Esophagus squamous epithelium (tissue), 5 donors: ENCODE results near the gene BATF. TPM values are rescaled to one million over a fixed set of nuclear protein-coding genes. Genes with fewer than 3 reads are reported as not detected.

Experiments
- DNase-seq: peaks from one replicate; lab custom pipeline; 2025; lab: John Stamatoyannopoulos, UW
- H3K27ac ChIP-seq, 4 donors: fragments of 200-600 bp; sonication (generic); one replicate each; pipeline ENCODE4 v1.5.1; 2016 to 2019; ENCODE audit warnings: mild to moderate bottlenecking in 1 of 4
- H3K27me3 ChIP-seq, 4 donors: fragments of 200-600 bp; sonication (generic); 1 replicate in 3 of 4; 2 replicates in 1 of 4; pipeline versions ENCODE4 v1.5.1 to v1.6.0; 2017 to 2021; ENCODE audit warnings: antibody characterized with exemption in 1 of 4
- H3K36me3 ChIP-seq, 3 donors: fragments of 200-600 bp; sonication (generic); one replicate each; pipeline ENCODE4 v1.5.1; 2016 to 2019
- H3K4me1 ChIP-seq, 3 donors: fragments of 200-600 bp; sonication (generic); one replicate each; pipeline ENCODE4 v1.5.1; 2017 to 2019
- H3K4me3 ChIP-seq, 4 donors: fragments of 200-600 bp; sonication (generic); 1 replicate in 3 of 4; 2 replicates in 1 of 4; pipeline ENCODE4 v1.5.1; 2016 to 2019; ENCODE audit warnings: mild to moderate bottlenecking in 2 of 4, moderate library complexity in 1 of 4
- H3K9me3 ChIP-seq, 3 donors: fragments of 200-600 bp; sonication (generic); one replicate each; pipeline ENCODE4 v1.5.1; 2016 to 2019
- CTCF ChIP-seq, 6 experiments: fragments of 450-650 bp in 4 of 6; fragments of 200-600 bp in 2 of 6; sonication (generic) in 2 of 6; IDR thresholded peaks; one replicate each; pipeline ENCODE4 v1.5.1; 2016 to 2019; ENCODE audit warnings: antibody characterized with exemption in 6 of 6, mild to moderate bottlenecking in 4 of 6, moderate library complexity in 4 of 6
- POLR2A ChIP-seq, 4 donors: fragments of 450-650 bp; IDR thresholded peaks; one replicate each; pipeline ENCODE4 v1.6.1; 2017; ENCODE audit warnings: antibody characterized with exemption in 4 of 4, mild to moderate bottlenecking in 4 of 4, moderate library complexity in 3 of 4
- WGBS, 2 donors: methylation state at CpG; one replicate each; pipeline ENCODE4 v1.1.5; 2018; 5-methylcytosine and 5-hydroxymethylcytosine counted together
- intact Hi-C: fragments of 100-400 bp; cut with DNase I; formaldehyde crosslinking; loops from one replicate; pipeline ENCODE4 v1.15.0; 2022
- total RNA-seq, 4 donors: library from RNA; depleted of rRNA; stranded (reverse); fragments of >200 nt; gene quantifications; one replicate each; pipeline ENCODE4 v1.1.0, GENCODE V29; 2016
- donor health status: DM: yes; HTN: yes; CAD: no.

BATF gene
- total RNA-seq, 4 donors from 2014 or later, result 1.7 to 14.5 (median 6.8) TPM

DNA sequence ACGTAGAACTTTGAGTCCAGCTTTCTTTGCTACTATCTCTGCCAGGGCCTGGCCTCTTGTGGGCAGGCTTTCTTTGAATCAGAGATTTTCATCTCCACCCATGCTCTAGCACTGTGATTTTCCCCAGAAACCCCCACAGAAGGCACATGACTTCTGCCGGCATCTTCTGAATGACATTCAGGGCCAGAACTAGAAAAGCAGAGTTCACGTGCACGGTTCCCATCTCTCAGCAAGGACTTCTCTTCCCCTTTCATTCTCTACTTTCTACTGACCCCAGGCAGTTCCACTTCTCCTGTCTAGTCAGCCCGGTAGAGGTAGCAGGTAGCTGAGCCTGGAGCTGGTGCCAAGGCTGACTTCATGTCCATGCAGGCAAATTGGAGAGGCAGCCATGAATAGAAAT lies 26.9 kb downstream of the BATF start:
- WGBS, 2 donors, result 50 to 53% methylated on average over 5 of the region's 5 CpGs
- Histone ChIP-seq H3K4me3 (no peak overlapping the region), H3K36me3 (no peaks in the 10 kb centered on the region), H3K9me3 (no peaks in the 10 kb centered on the region), H3K4me1 (peaks cover 0 to 17% (median 0%) of the 10 kb centered on the region in 3 donors), H3K27me3 (no peaks in the 10 kb centered on the region), H3K27ac (no peak overlapping the region)
- intact Hi-C loops, result no loop called here
- DNase-seq, result no peak
- TF ChIP-seq CTCF (IDR thresholded peaks at IDR 0.05) (no peak), POLR2A (IDR thresholded peaks at IDR 0.05) (no peak)

DNA sequence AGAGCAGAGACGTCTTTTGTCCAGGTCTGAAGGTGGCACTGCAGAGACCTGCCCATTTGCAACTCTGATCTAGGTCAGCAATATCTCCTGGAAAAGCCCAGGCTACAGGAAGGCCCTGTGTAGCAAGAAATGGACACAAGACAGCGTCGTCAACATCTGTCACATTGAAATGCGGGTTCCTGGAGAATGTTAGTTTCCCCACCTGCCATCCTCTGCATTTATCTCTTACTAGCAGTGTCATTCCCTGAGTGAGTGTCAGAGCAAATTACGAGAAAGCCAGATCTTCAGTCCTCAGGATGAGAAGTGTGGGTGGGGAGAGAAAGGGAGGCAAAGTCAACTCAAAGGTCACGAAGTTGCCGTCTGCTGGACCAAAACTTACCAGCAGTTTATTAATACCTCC lies 28.8 kb downstream of the BATF start:
- Histone ChIP-seq H3K27ac (no peak overlapping the region), H3K27me3 (no peaks in the 10 kb centered on the region), H3K36me3 (no peaks in the 10 kb centered on the region), H3K4me3 (no peak overlapping the region), H3K4me1 (peaks cover 0 to 24% (median 0%) of the 10 kb centered on the region in 3 donors), H3K9me3 (no peaks in the 10 kb centered on the region)
- intact Hi-C loops, result no loop called here
- no peak for DNase-seq
- TF ChIP-seq CTCF (IDR thresholded peaks at IDR 0.05) (no peak), POLR2A (IDR thresholded peaks at IDR 0.05) (no peak)
- 84 to 92% methylated on average over 6 to 7 of the region's 7 CpGs for WGBS, 2 donors

- WGBS, 2 donors, result 89 to 97% methylated on average over 6 of the region's 6 CpGs
- intact Hi-C loops, result no loop called here
These were observed 30.9 kb downstream of the BATF start for GRCh38 chr14:75553157-75553556.

GRCh38 chr14:75553761-75554364 lies 31.6 kb downstream of the BATF start:
- intact Hi-C loops, result no loop called here
- Histone ChIP-seq H3K4me3 (no peak overlapping the region), H3K9me3 (no peaks in the 10 kb centered on the region), H3K36me3 (no peaks in the 10 kb centered on the region), H3K27me3 (no peaks in the 10 kb centered on the region), H3K27ac (no peak overlapping the region), H3K4me1 (peaks cover 0 to 23% (median 0%) of the 10 kb centered on the region in 3 donors)
- no peak for DNase-seq
- WGBS, 2 donors, result 67 to 68% methylated on average over 4 of the region's 4 CpGs
- TF ChIP-seq CTCF (IDR thresholded peaks at IDR 0.05) (no peak), POLR2A (IDR thresholded peaks at IDR 0.05) (no peak)

More at GRCh38 chr14:75553157-75553556, 30.9 kb downstream of the BATF start:
- Histone ChIP-seq H3K27me3 (no peaks in the 10 kb centered on the region), H3K4me1 (peaks cover 0 to 24% (median 0%) of the 10 kb centered on the region in 3 donors), H3K36me3 (no peaks in the 10 kb centered on the region), H3K4me3 (no peak overlapping the region), H3K9me3 (no peaks in the 10 kb centered on the region), H3K27ac (no peak overlapping the region)
- no peak for DNase-seq
- TF ChIP-seq POLR2A (IDR thresholded peaks at IDR 0.05), result no peak
- TF ChIP-seq CTCF (IDR thresholded peaks at IDR 0.05), result no peak

DNA sequence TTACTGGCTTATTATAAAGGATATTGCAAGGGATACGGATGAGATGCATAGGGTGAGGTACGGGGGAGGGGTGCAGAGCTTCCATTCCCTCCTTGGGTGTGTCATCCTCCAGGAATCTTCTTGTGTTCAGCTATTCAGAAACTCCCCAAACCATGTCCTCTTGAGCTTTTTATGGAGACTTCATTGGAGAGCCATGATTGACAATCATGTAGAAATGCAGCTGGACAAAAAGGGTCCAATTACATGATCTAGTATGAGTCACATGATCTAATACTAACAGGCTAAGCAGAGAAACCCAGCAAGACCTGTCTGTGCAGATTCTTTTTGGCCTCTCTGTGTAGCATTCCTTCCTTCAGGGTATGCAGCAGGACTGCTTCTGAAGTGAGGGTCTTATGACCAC lies 32.2 kb downstream of the BATF start:
- H3K27me3 ChIP-seq, result no peaks in the 10 kb centered on the region
- H3K27ac ChIP-seq, result no peak overlapping the region
- intact Hi-C loops, result no loop called here
- H3K4me3 ChIP-seq, result no peak overlapping the region
- H3K9me3 ChIP-seq, result no peaks in the 10 kb centered on the region
- TF ChIP-seq CTCF (IDR thresholded peaks at IDR 0.05) (no peak), POLR2A (IDR thresholded peaks at IDR 0.05) (no peak)
- H3K4me1 ChIP-seq, result peaks cover under 1 to 18% (median under 1%) of the 10 kb centered on the region in 3 donors
- WGBS, 2 donors, result 42 to 45% methylated on average over 2 of the region's 2 CpGs
- H3K36me3 ChIP-seq, result no peaks in the 10 kb centered on the region
- no peak for DNase-seq
